HG02970 (cell line): ENCODE results near the gene VEZF1.
"Not testable (repeated sequence)": the region's sequence is repeated elsewhere in the genome, so short reads cannot be mapped to it uniquely, and the experiment has no call there.

Experiments used
- ATAC-seq: cut with Tn5 transposase; IDR thresholded peaks from one replicate; pipeline ENCODE4 v1.9.1; 2021; ENCODE audit warnings: mild to moderate bottlenecking, moderate library complexity, moderate number of reproducible peaks; ENCODE audit not compliant: unreplicated experiment, low FRiP score

Gene VEZF1

GRCh38 chr17:57979076-57979475 is 9.0 kb downstream of the VEZF1 start:
- no peak for ATAC-seq

GRCh38 chr17:57976594-57976993 is 11.5 kb downstream of the VEZF1 start:
- no peak for ATAC-seq

GRCh38 chr17:57975044-57975443 is 13.0 kb downstream of the VEZF1 start:
- ATAC-seq, result no peak

- not testable (repeated sequence) for ATAC-seq
Observed at GRCh38 chr17:57974053-57974824, 13.8 kb downstream of the VEZF1 start.

GRCh38 chr17:57972151-57972550 is 15.9 kb downstream of the VEZF1 start:
- no peak for ATAC-seq

- ATAC-seq, result no peak
Observed at GRCh38 chr17:57971572-57971971, 16.5 kb downstream of the VEZF1 start.

- ATAC-seq, result no peak
Observed at GRCh38 chr17:57970710-57971109, 17.3 kb downstream of the VEZF1 start.

- ATAC-seq, result no peak
Observed at GRCh38 chr17:57968456-57968855, 19.6 kb downstream of the VEZF1 start.

- no peak for ATAC-seq
Observed at GRCh38 chr17:57966875-57967274, 21.2 kb downstream of the VEZF1 start.

GRCh38 chr17:57966246-57966645 is 21.8 kb downstream of the VEZF1 start:
- ATAC-seq, result no peak

GRCh38 chr17:57965521-57966160 is 22.4 kb downstream of the VEZF1 start:
- no peak for ATAC-seq

GRCh38 chr17:57963149-57963511 is 24.9 kb downstream of the VEZF1 start:
- ATAC-seq, result no peak

- no peak for ATAC-seq
Observed at GRCh38 chr17:57962279-57963148, 25.5 kb downstream of the VEZF1 start.

GRCh38 chr17:57959929-57960328 is 28.1 kb downstream of the VEZF1 start:
- no peak for ATAC-seq

GRCh38 chr17:57958391-57958790 is 29.7 kb downstream of the VEZF1 start:
- not testable (repeated sequence) for ATAC-seq

- no peak for ATAC-seq
Observed at GRCh38 chr17:57957886-57958285, 30.2 kb downstream of the VEZF1 start.

GRCh38 chr17:57957120-57957850 is 30.8 kb downstream of the VEZF1 start:
- no peak for ATAC-seq

- ATAC-seq, result no peak
Observed at GRCh38 chr17:57956291-57957119, 31.5 kb downstream of the VEZF1 start.

GRCh38 chr17:57955183-57955931 is 32.7 kb downstream of the VEZF1 start, which contains the start of gene CUEDC1:
TSS of gene CUEDC1 (minus strand) at chr17:57955412. CDS start at chr17:57885564, 69,848 bp downstream.
- ATAC-seq, result no peak
